GM19452 (cell line): Measurements from ENCODE around the gene STT3B.

ENCODE experiments used
- ATAC-seq: cut with Tn5 transposase; IDR thresholded peaks from one replicate; pipeline ENCODE4 v1.9.1; 2021; ENCODE audit not compliant: unreplicated experiment

The STT3B gene

GRCh38 chr3:31636694-31637442, 104.1 kb downstream of the STT3B start:
- ATAC-seq: no peak

GRCh38 chr3:31639828-31640227, 107.1 kb downstream of the STT3B start:
- no peak for ATAC-seq

GRCh38 chr3:31645256-31645655, 112.5 kb downstream of the STT3B start:
- ATAC-seq: no peak

- no peak for ATAC-seq
Measured at GRCh38 chr3:31648286-31648968, 115.7 kb downstream of the STT3B start.

GRCh38 chr3:31652296-31652695, 119.6 kb downstream of the STT3B start:
- ATAC-seq: no peak

- ATAC-seq: no peak
Measured at GRCh38 chr3:31653464-31653863, 120.7 kb downstream of the STT3B start.

- no peak for ATAC-seq
Measured at GRCh38 chr3:31654998-31655397, 122.3 kb downstream of the STT3B start.

- no peak for ATAC-seq
Measured at GRCh38 chr3:31659246-31659645, 126.5 kb downstream of the STT3B start.

GRCh38 chr3:31661286-31661685, 128.6 kb downstream of the STT3B start:
- ATAC-seq: no peak

GRCh38 chr3:31661993-31662670, 129.4 kb downstream of the STT3B start:
- ATAC-seq: no peak

- no peak for ATAC-seq
Measured at GRCh38 chr3:31664031-31664430, 131.3 kb downstream of the STT3B start.

- no peak for ATAC-seq
Measured at GRCh38 chr3:31667582-31667981, 134.9 kb downstream of the STT3B start.

GRCh38 chr3:31668242-31668641, 135.5 kb downstream of the STT3B start:
- ATAC-seq: no peak

- no peak for ATAC-seq
Measured at GRCh38 chr3:31670136-31670535, 137.4 kb downstream of the STT3B start.

GRCh38 chr3:31670722-31671121, 138.0 kb downstream of the STT3B start:
- no peak for ATAC-seq

GRCh38 chr3:31671451-31671850, 138.7 kb downstream of the STT3B start:
- no peak for ATAC-seq

GRCh38 chr3:31671976-31672375, 139.3 kb downstream of the STT3B start:
- no peak for ATAC-seq

GRCh38 chr3:31673950-31674349, 141.2 kb downstream of the STT3B start:
- ATAC-seq: no peak

- ATAC-seq: no peak
Measured at GRCh38 chr3:31676556-31676955, 143.8 kb downstream of the STT3B start.

- no peak for ATAC-seq
Measured at GRCh38 chr3:31680072-31680870, 147.5 kb downstream of the STT3B start.
